Measurements from ENCODE around the gene CALM1.

The CALM1 gene

DNA sequence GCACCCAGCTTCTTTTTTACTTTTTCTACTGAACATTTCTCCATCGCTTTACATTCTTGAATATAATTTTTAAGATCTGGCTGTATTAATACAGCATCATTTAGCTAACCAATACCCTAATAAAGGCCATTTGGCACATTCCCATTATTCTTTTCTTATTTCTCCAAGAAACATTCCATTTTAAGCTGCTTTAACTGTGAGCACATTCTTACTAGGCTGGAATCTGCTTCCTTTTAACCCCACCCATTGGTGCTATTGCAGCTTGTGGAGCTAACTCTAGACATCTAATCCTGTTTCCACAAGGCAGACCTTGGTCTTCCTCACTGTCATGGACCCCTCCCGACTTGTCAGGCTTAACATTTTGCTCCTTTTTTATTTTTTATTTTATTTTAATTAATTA is 15.2 kb downstream of the CALM1 start:
- H3K9me3 Mint-ChIP-seq, result no peaks in the 10 kb centered on the region
- no peak overlapping the region for H3K4me3 Mint-ChIP-seq
- DNase-seq (no peak), ATAC-seq (no peak)
- H3K27ac Mint-ChIP-seq, result no peak overlapping the region
- H3K27me3 Mint-ChIP-seq, result no peaks in the 10 kb centered on the region
- peaks cover 20% of the 10 kb centered on the region for H3K4me1 Mint-ChIP-seq
- peaks cover 3% of the 10 kb centered on the region for H3K36me3 Mint-ChIP-seq (ENCODE audit: low read depth)

DNA sequence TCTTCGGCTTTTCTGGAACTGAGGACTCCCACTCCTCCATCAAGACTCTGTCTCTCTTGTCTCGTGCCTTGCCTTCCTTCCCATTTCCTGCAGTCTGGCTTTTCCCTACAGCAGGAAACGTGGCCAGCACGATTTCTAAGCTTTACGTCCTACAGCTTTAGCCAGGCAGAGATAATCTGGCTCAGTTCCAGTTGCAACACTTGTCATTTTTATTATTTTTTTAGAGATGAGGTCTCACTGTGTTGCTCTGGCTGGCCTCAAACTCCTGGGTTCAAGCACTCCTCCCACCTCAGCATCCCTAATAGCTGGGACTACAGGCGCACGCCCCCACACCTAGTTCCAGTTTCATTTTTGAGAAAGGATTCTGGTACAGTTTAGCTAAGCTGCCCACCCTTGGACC is 19.9 kb downstream of the CALM1 start:
- Mint-ChIP-seq H3K9me3 (no peaks in the 10 kb centered on the region), H3K4me1 (no peaks in the 10 kb centered on the region), H3K4me3 (no peak overlapping the region), H3K27ac (no peak overlapping the region), H3K36me3 (ENCODE audit: low read depth) (no peaks in the 10 kb centered on the region), H3K27me3 (no peaks in the 10 kb centered on the region)
- ATAC-seq (no peak), DNase-seq (no peak)

DNA sequence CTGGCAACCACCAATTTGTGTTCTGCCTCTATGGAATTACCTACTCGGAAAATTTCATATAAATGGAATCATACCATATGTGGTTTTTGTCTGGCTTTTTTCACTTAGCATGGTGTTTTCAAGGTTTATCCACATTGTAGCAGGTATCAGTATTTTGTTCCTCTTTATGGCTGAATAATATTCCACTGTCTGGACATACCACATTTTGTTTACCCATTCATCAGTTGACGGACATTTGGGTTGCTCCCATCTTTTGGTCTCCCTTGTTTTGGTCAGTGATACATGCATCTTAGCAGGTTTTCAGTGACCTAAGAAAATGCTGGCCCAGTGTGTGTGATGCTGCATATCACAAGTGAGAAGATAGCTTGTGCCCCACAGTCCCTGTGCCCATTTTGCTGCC is 21.2 kb downstream of the CALM1 start:
- Mint-ChIP-seq H3K36me3 (ENCODE audit: low read depth) (no peaks in the 10 kb centered on the region), H3K4me3 (no peak overlapping the region), H3K9me3 (no peaks in the 10 kb centered on the region), H3K27ac (no peak overlapping the region), H3K27me3 (no peaks in the 10 kb centered on the region), H3K4me1 (no peaks in the 10 kb centered on the region)
- DNase-seq (no peak), ATAC-seq (no peak)

DNA sequence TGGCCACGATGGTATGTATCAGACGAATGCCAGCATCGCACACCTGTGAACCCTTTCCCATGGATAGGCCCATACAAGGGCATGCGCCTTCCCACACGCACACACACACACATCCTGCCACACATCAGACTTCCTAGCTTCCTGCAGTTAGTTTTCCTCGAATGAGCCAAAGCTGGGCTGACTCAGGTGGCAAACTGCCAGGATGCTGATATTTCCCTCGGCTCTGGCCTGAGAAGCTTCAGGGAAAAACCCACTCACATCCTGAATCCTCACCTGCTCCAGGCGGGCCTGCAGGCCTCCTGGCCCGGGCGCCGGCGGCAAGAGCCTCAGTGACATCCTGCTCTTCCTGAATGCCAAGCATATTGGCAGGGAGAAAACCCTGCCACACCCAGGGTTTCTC is 22.4 kb downstream of the CALM1 start:
- DNase-seq (no peak), ATAC-seq (no peak)
- H3K36me3 Mint-ChIP-seq (ENCODE audit: low read depth), result no peaks in the 10 kb centered on the region
- no peak overlapping the region for H3K4me3 Mint-ChIP-seq
- no peaks in the 10 kb centered on the region for H3K9me3 Mint-ChIP-seq
- no peak overlapping the region for H3K27ac Mint-ChIP-seq
- no peaks in the 10 kb centered on the region for H3K4me1 Mint-ChIP-seq
- no peaks in the 10 kb centered on the region for H3K27me3 Mint-ChIP-seq

DNA sequence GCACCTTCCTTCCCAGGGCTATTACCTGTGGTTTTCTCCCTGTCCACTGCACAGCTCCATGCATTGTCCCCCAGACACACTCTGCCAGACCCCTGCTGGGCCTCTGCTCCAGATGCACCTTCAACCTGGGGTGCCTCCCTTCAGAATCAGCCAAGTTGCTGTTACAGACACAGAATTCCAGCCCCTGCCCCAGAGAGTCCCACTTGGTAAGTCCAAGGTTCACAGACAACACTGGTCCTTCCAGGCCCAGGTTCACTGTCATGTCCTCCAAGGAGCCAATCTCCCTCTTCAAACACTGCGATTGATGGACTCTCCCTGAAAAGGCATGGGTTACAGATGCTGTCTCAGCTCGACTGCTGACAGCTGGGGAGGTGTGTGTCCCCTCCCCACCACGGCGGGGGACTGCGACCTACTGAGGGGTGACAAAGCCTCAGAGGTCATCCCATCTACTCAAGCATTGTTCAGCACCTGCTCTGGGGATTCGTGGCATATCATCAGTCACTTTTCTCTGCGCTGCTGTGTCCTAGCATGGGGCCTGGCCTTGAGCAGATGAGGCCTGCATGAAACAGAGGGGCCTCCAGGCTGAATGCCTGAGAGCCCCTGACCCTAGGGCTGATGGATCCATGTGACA is 24.3 kb downstream of the CALM1 start:
- H3K9me3 Mint-ChIP-seq, result no peaks in the 10 kb centered on the region

GRCh38 chr14:90421632-90422020 is 24.8 kb downstream of the CALM1 start:
- Mint-ChIP-seq H3K4me1 (no peaks in the 10 kb centered on the region), H3K36me3 (ENCODE audit: low read depth) (no peaks in the 10 kb centered on the region), H3K9me3 (no peaks in the 10 kb centered on the region), H3K4me3 (no peak overlapping the region), H3K27ac (no peak overlapping the region), H3K27me3 (no peaks in the 10 kb centered on the region)
- DNase-seq (no peak), ATAC-seq (no peak)

More for the DNA sequence above, 24.3 kb downstream of the CALM1 start:
- DNase-seq (no peak), ATAC-seq (no peak)
- no peaks in the 10 kb centered on the region for H3K27me3 Mint-ChIP-seq
- H3K27ac Mint-ChIP-seq, result no peak overlapping the region
- no peaks in the 10 kb centered on the region for H3K36me3 Mint-ChIP-seq (ENCODE audit: low read depth)
- H3K4me3 Mint-ChIP-seq, result no peak overlapping the region
- H3K4me1 Mint-ChIP-seq, result no peaks in the 10 kb centered on the region

DNA sequence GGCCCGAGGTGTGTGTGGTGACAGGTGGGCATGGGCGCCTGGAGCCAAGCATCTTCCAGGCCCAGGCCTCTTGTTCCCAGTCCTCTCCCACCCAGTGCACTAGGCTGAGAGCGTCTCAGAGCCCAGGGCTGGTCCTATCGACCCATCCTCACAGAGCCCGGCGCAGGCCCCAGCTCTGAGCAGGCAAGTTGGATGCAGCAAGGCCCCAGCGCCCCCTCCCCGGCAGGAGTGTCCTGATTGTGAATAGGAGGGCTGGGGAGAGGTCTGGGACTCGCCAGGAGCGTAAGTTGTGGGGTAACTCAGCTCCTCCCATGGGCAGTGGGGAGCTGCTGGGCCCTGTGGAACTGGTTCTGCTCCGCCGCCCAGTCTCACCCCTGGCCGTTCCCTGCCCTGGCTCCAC is 26.3 kb downstream of the CALM1 start:
- ATAC-seq, result no peak
- no peak overlapping the region for H3K4me3 Mint-ChIP-seq
- no peak overlapping the region for H3K27ac Mint-ChIP-seq
- H3K27me3 Mint-ChIP-seq, result no peaks in the 10 kb centered on the region
- no peaks in the 10 kb centered on the region for H3K36me3 Mint-ChIP-seq (ENCODE audit: low read depth)
- no peaks in the 10 kb centered on the region for H3K9me3 Mint-ChIP-seq
- no peaks in the 10 kb centered on the region for H3K4me1 Mint-ChIP-seq
- DNase-seq, result no peak

- no peak overlapping the region for H3K4me3 Mint-ChIP-seq
- H3K36me3 Mint-ChIP-seq (ENCODE audit: low read depth), result no peaks in the 10 kb centered on the region
- H3K9me3 Mint-ChIP-seq, result no peaks in the 10 kb centered on the region
- DNase-seq, result no peak
- no peak for ATAC-seq
- H3K27me3 Mint-ChIP-seq, result no peaks in the 10 kb centered on the region
- H3K4me1 Mint-ChIP-seq, result no peaks in the 10 kb centered on the region
- H3K27ac Mint-ChIP-seq, result no peak overlapping the region
Measured at GRCh38 chr14:90424075-90424474, 27.2 kb downstream of the CALM1 start.

DNA sequence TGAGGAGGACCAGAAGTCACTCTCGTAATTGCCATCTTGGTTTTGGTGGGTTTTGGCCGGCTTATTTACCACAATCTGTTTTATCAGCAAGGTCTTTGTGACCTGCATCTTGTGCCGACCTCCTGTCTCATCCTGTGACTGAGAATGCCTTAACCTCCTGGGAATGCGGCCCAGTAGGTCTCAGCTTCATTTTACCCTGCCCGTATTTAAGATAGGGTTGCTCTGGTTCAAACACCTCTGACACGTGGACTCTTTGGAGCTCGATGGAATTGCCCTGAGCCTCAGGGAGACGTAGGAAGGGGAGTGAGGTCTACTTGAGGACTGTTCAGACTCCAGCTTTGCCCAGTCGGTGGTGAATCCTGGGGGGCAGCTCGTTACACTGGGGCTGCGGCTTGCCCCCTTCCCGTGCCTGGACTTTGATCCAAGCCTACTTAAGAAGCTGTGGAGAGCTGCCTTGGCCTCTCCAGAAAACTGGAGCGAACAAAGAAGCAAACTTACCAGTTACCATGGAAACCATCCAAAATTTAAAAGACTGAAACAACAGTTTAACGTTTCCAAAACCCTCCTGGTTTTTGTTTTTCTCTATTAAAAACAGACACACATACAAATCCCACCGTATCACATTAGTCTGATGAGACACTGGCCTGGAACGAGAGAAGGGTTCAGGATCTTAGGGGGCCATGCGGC is 28.0 kb downstream of the CALM1 start:
- no peaks in the 10 kb centered on the region for H3K36me3 Mint-ChIP-seq (ENCODE audit: low read depth)

DNA sequence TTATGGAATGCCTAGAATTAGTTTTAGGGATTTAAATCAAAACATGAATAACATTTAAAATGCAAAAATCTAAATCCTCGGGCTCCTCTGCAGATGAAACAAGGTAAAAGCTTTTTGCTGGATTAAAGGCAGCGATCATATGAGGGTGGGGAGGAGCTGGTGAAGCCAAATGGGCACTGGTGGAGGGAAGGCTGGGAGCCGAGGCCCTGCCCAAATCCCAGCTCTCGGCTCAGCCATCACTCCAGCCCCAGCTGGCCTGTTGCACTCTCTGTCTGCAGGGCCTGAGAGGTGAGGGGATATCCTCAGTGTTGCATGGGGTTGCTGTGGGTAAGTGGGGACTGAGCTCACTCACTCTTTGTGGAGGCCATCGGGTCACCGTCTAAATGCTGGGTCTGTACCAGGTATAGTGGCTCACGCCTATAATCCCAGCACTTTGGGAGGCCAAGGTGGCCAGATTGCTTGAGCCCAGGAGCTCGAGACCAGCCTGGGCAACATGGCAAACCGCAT is 28.6 kb downstream of the CALM1 start:
- ATAC-seq (no peak), DNase-seq (no peak)
- Mint-ChIP-seq H3K36me3 (ENCODE audit: low read depth) (no peaks in the 10 kb centered on the region), H3K27ac (no peak overlapping the region), H3K9me3 (no peaks in the 10 kb centered on the region), H3K4me3 (no peak overlapping the region), H3K4me1 (no peaks in the 10 kb centered on the region), H3K27me3 (no peaks in the 10 kb centered on the region)

More for the DNA sequence above, 28.0 kb downstream of the CALM1 start:
- Mint-ChIP-seq H3K9me3 (no peaks in the 10 kb centered on the region), H3K4me3 (no peak overlapping the region), H3K4me1 (no peaks in the 10 kb centered on the region), H3K27me3 (no peaks in the 10 kb centered on the region), H3K27ac (no peak overlapping the region)
- ATAC-seq (no peak), DNase-seq (no peak)

GRCh38 chr14:90426031-90426540 is 29.3 kb downstream of the CALM1 start:
- DNase-seq, result no peak
- H3K4me3 Mint-ChIP-seq, result no peak overlapping the region
- H3K4me1 Mint-ChIP-seq, result no peaks in the 10 kb centered on the region
- no peaks in the 10 kb centered on the region for H3K36me3 Mint-ChIP-seq (ENCODE audit: low read depth)
- H3K27ac Mint-ChIP-seq, result no peak overlapping the region
- ATAC-seq, result no peak
- H3K27me3 Mint-ChIP-seq, result no peaks in the 10 kb centered on the region
- no peaks in the 10 kb centered on the region for H3K9me3 Mint-ChIP-seq

- ATAC-seq, result no peak
- Mint-ChIP-seq H3K4me1 (no peaks in the 10 kb centered on the region), H3K9me3 (no peaks in the 10 kb centered on the region), H3K27me3 (no peaks in the 10 kb centered on the region), H3K36me3 (ENCODE audit: low read depth) (no peaks in the 10 kb centered on the region), H3K4me3 (no peak overlapping the region), H3K27ac (no peak overlapping the region)
- DNase-seq, result no peak
Measured at GRCh38 chr14:90426663-90427062, 29.8 kb downstream of the CALM1 start.

GRCh38 chr14:90427848-90428426 is 31.1 kb downstream of the CALM1 start:
- Mint-ChIP-seq H3K27me3 (no peaks in the 10 kb centered on the region), H3K9me3 (no peaks in the 10 kb centered on the region), H3K36me3 (ENCODE audit: low read depth) (no peaks in the 10 kb centered on the region), H3K27ac (no peak overlapping the region), H3K4me3 (no peak overlapping the region), H3K4me1 (no peaks in the 10 kb centered on the region)
- no peak for DNase-seq
- no peak for ATAC-seq

- Mint-ChIP-seq H3K9me3 (no peaks in the 10 kb centered on the region), H3K27ac (no peak overlapping the region), H3K27me3 (no peaks in the 10 kb centered on the region), H3K4me3 (no peak overlapping the region), H3K4me1 (no peaks in the 10 kb centered on the region), H3K36me3 (ENCODE audit: low read depth) (no peaks in the 10 kb centered on the region)
- no peak for DNase-seq
- no peak for ATAC-seq
Measured at GRCh38 chr14:90428676-90429075, 31.8 kb downstream of the CALM1 start.

GRCh38 chr14:90429236-90429635 is 32.4 kb downstream of the CALM1 start:
- H3K4me3 Mint-ChIP-seq, result no peak overlapping the region
- H3K4me1 Mint-ChIP-seq, result no peaks in the 10 kb centered on the region
- no peaks in the 10 kb centered on the region for H3K27me3 Mint-ChIP-seq
- no peaks in the 10 kb centered on the region for H3K9me3 Mint-ChIP-seq
- ATAC-seq (no peak), DNase-seq (no peak)
- H3K27ac Mint-ChIP-seq, result no peak overlapping the region
- H3K36me3 Mint-ChIP-seq (ENCODE audit: low read depth), result no peaks in the 10 kb centered on the region
